Measurements from ENCODE around the gene AVPR2.

Gene AVPR2

GRCh38 chrX:153881281-153881680, 23.2 kb upstream of the AVPR2 start:
- DNase-seq (ENCODE audit: low read depth), result no peak
- H3K4me3 ChIP-seq (replicated peaks; ENCODE audit: low read depth, low read length), result no peak overlapping the region
- no peak for TF ChIP-seq CTCF (IDR thresholded peaks at IDR 0.05; ENCODE audit: low read length, missing control alignments)

GRCh38 chrX:153882086-153882498, 22.4 kb upstream of the AVPR2 start:
- no peak overlapping the region for H3K4me3 ChIP-seq (replicated peaks; ENCODE audit: low read depth, low read length)
- no peak for TF ChIP-seq CTCF (IDR thresholded peaks at IDR 0.05; ENCODE audit: low read length, missing control alignments)
- DNase-seq (ENCODE audit: low read depth), result no peak

GRCh38 chrX:153882557-153882956, 21.9 kb upstream of the AVPR2 start:
- DNase-seq (ENCODE audit: low read depth), result no peak
- no peak overlapping the region for H3K4me3 ChIP-seq (replicated peaks; ENCODE audit: low read depth, low read length)
- no peak for TF ChIP-seq CTCF (IDR thresholded peaks at IDR 0.05; ENCODE audit: low read length, missing control alignments)

DNA sequence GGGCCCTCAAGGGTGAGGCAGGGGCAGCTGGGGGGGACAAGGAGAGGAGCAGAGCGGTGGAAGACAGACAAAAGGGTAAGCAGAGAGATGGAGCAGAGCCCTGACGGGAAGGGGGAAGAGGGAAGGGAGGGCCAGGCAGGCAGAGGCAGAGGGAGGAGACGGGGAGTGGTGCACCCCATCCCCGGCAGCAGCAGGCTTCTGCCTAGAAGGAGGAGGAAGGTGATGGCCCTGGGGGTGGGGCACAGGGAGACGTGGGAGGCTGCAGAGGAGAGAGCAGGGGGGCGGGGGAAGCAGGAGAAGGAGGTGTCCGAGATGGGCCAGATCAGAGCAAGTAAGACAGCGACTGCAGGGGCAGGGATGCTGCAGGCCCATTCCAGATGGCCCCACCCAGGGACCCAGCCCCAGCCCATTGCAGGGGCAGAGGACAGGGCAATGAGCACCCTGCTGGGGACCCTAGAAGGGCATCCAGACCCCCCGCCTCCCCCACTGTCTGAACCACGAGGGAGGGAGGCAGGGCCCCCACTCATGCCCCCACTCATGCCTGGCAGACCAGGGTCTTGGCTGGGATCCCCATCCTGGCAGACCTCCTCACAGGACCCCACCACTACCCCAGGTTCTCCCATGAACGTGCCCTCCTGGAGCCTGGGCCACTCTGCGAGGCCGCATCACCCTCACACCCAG, 21.2 kb upstream of the AVPR2 start:
- TF ChIP-seq CTCF (IDR thresholded peaks at IDR 0.05; ENCODE audit: low read length, missing control alignments), result no peak
- DNase-seq (ENCODE audit: low read depth), result no peak
- H3K4me3 ChIP-seq (replicated peaks; ENCODE audit: low read depth, low read length), result no peak overlapping the region

- TF ChIP-seq CTCF (IDR thresholded peaks at IDR 0.05; ENCODE audit: low read length, missing control alignments), result no peak
- no peak for DNase-seq (ENCODE audit: low read depth)
- H3K4me3 ChIP-seq (replicated peaks; ENCODE audit: low read depth, low read length), result no peak overlapping the region
Observed at GRCh38 chrX:153884136-153884535, 20.3 kb upstream of the AVPR2 start.

DNA sequence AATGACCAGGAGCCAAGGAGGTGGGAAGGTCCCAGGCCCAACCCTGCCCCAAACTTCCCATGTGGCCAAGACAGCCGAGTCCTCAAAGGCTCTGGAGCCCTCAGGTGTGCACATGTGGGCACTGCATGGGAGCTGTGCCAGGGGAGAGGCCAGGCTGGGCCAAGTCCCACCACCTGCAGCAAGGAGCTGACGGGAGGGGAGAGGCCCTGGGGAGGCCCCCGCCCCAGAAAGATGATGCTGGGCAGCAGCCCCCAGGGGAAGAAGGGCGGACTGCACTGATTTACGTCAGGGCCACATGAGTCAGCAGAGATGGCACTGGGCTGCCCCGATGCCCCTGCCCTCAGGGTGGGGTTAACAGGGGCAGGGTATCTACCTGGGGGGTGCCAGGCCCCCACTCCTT, 19.9 kb upstream of the AVPR2 start:
- H3K4me3 ChIP-seq (replicated peaks; ENCODE audit: low read depth, low read length), result no peak overlapping the region
- no peak for TF ChIP-seq CTCF (IDR thresholded peaks at IDR 0.05; ENCODE audit: low read length, missing control alignments)
- DNase-seq (ENCODE audit: low read depth), result no peak

DNA sequence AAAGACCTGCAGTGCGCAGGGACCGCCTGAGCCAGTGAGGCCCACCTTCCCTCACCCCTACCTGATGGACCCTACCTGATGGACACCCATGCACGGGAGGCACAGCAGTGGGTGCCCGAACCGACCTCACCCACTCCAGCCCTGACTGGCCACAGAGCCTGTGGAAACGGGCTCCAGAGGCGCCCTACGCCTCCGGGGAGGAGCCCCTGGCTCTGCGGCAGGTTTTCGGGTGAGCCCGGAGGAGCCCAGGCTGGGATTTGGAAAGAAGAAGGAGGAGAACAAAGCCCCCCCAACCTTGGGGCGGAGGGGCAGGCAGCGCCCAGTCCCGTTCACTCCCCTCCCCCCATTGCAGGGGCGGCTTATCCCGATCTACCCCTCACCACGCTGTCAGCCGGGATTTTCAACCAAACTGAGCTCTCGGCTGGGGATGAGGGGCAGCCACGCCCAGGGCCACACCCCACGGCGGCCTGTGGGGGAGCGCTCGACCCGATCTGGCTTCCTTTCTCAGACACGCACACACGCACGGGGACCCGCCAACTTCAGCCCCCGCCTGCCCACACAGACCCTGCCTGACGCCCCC, 19.2 kb upstream of the AVPR2 start:
- no peak overlapping the region for H3K4me3 ChIP-seq (replicated peaks; ENCODE audit: low read depth, low read length)
- no peak for TF ChIP-seq CTCF (IDR thresholded peaks at IDR 0.05; ENCODE audit: low read length, missing control alignments)
- DNase-seq (ENCODE audit: low read depth), result no peak
